Gastroesophageal sphincter (tissue), 4 donors: ENCODE data around the gene PIK3R5. TPM values are rescaled to one million over a fixed set of nuclear protein-coding genes. Genes with fewer than 3 reads are reported as not detected.
A peak's percentile ranks its signal among the peaks of the same experiment; 100 is the strongest.

ENCODE experiments used
- ATAC-seq: fragments of 150-250 bp; one replicate; pipeline ENCODE4 v1.9.1; 2016; ENCODE audit warnings: mild to moderate bottlenecking, moderate library complexity
- H3K27ac ChIP-seq, 4 donors: fragments of 200-600 bp; sonication (generic) in 3 of 4; 1 replicate in 3 of 4; 2 replicates in 1 of 4; pipeline ENCODE4 v1.5.1; 2016 to 2019
- H3K27me3 ChIP-seq: fragments of 200-600 bp; sonication (generic); one replicate; pipeline ENCODE4 v1.5.1; 2019
- H3K36me3 ChIP-seq, 2 donors: fragments of 200-600 bp; sonication (generic); one replicate each; pipeline ENCODE4 v1.5.1; 2019; ENCODE audit warnings: control low read depth in 1 of 2
- H3K4me1 ChIP-seq, 3 donors: fragments of 200-600 bp; sonication (generic); 1 replicate in 2 of 3; 2 replicates in 1 of 3; pipeline ENCODE4 v1.5.1; 2016 to 2019; ENCODE audit warnings: control low read depth in 2 of 3
- H3K4me3 ChIP-seq, 2 donors: fragments of 200-600 bp; sonication (generic); one replicate each; pipeline ENCODE4 v1.5.1; 2019; ENCODE audit warnings: mild to moderate bottlenecking in 1 of 2, moderate library complexity in 1 of 2
- H3K9me3 ChIP-seq, 3 donors: fragments of 200-600 bp; sonication (generic); one replicate each; pipeline ENCODE4 v1.5.1; 2017 to 2019; ENCODE audit warnings: control low read depth in 2 of 3
- EP300 ChIP-seq: sonication (generic); formaldehyde crosslinking; IDR thresholded peaks from one replicate; pipeline ENCODE4 v1.6.1; 2017; ENCODE audit warnings: antibody characterized with exemption, mild to moderate bottlenecking
- POLR2A ChIP-seq, 2 donors: fragments of 450-650 bp; IDR thresholded peaks; one replicate each; pipeline ENCODE4 v1.6.1; 2017; ENCODE audit warnings: antibody characterized with exemption in 2 of 2, mild to moderate bottlenecking in 2 of 2, moderate library complexity in 1 of 2
- POLR2AphosphoS5 ChIP-seq: sonication (generic); formaldehyde crosslinking; IDR thresholded peaks from one replicate; pipeline ENCODE4 v1.6.1; 2017; ENCODE audit warnings: antibody characterized with exemption
- WGBS, 2 donors: methylation state at CpG; one replicate each; pipeline ENCODE4 v1.1.5; 2018; ENCODE audit warnings: low coverage in 1 of 2; 5-methylcytosine and 5-hydroxymethylcytosine counted together
- total RNA-seq, 4 donors: library from RNA; depleted of rRNA; stranded (reverse); fragments of >200 nt; gene quantifications; one replicate each; pipeline ENCODE4 v1.1.0, GENCODE V29; 2016
- TF ChIP-seq, protein P1 (sequence below), 4 experiments: fragments of 200-600 bp in 2 of 4; fragments of 450-650 bp in 2 of 4; sonication (generic) in 1 of 4; IDR thresholded peaks; one replicate each; pipeline ENCODE4 v1.5.1; 2017 to 2019; ENCODE audit warnings: antibody characterized with exemption in 4 of 4, mild to moderate bottlenecking in 2 of 4, moderate library complexity in 2 of 4

PIK3R5 gene
- total RNA-seq, 4 donors from 2014 or later: 8.9 to 13.1 (median 11.9) TPM

DNA sequence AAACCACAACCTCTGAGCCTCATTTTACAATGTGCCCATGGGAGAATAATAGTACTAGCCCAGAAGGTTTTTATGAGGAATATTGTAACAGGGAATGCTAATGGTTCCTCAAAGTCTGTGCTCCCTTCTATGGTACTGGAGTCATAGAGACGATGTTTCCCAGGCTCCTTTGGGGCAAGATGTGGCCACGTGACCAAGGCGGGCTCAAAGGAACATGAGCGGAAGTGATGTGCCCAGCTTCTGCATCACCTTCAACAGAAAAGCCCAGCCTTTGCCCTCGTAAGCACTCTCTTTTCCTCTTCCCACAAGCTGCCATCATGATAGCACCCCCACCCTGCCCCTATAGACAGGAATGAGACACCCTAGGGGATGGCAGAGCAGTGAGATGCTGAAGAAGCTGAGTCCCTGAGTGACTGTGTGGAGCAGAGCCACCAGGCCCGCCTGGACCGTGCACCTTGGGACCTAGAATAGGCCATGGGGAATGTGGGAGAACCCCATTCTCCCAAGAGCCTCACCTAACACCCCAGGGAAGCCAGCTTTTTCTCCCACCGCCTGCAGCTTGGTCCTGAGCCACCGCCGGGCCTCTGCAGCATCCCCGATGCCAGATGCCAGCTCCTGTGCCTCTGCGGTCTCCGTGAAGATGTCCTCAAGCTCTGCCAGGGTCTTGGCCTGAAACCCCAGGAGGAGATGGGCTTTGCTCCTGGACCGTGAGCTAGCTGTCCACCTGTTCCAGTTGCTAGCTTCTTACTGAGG, 75.9 kb downstream of the PIK3R5 start:
- no peaks in the 10 kb centered on the region for H3K9me3 ChIP-seq
- no peaks in the 10 kb centered on the region for H3K27me3 ChIP-seq
- H3K36me3 ChIP-seq: no peaks in the 10 kb centered on the region
- TF ChIP-seq POLR2AphosphoS5: no peak
- TF ChIP-seq POLR2A (IDR thresholded peaks at IDR 0.05): no peak
- no peak for TF ChIP-seq EP300
- TF ChIP-seq, protein P1, sequence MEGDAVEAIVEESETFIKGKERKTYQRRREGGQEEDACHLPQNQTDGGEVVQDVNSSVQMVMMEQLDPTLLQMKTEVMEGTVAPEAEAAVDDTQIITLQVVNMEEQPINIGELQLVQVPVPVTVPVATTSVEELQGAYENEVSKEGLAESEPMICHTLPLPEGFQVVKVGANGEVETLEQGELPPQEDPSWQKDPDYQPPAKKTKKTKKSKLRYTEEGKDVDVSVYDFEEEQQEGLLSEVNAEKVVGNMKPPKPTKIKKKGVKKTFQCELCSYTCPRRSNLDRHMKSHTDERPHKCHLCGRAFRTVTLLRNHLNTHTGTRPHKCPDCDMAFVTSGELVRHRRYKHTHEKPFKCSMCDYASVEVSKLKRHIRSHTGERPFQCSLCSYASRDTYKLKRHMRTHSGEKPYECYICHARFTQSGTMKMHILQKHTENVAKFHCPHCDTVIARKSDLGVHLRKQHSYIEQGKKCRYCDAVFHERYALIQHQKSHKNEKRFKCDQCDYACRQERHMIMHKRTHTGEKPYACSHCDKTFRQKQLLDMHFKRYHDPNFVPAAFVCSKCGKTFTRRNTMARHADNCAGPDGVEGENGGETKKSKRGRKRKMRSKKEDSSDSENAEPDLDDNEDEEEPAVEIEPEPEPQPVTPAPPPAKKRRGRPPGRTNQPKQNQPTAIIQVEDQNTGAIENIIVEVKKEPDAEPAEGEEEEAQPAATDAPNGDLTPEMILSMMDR (IDR thresholded peaks at IDR 0.05): no peak
- no peak overlapping the region for H3K27ac ChIP-seq
- H3K4me3 ChIP-seq: no peak overlapping the region
- 100% methylated on average over 1 to 2 of the region's 14 CpGs for WGBS, 2 donors
- peaks cover 0 to 3% (median 0%) of the 10 kb centered on the region in 3 donors for H3K4me1 ChIP-seq
- ATAC-seq: no peak

DNA sequence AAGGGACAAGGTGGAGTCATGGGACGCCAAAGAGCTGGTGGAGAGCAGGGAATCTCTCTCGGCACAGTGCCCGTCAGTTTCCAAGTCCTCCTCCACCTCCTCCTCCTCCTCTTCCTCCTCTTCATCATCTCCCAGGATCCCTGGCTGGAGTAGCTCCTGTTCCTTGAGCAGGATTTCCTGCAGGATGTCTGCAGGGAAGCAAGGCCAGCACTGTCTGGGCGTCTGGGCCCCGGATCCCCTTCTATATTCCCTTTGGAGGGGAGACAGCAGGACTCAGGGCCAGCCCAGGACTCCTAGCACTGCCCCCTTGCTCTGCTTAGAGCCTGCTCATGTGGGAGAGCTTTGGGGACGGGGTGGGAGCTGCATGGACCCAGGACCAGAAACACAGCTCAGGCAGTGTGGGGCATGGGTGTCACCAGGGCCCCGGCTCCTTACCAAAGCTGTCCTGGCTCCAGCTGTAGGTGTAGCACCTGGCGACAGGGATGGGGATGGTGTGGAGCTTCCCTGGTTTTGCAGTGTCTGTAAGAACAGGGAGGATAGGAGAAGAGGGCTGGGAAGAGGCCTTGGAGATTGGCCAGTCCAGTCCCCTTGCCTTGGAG, 76.7 kb downstream of the PIK3R5 start:
- no peak for ATAC-seq
- 40 to 70% methylated on average over 1 to 2 of the region's 8 CpGs for WGBS, 2 donors
- no peak overlapping the region for H3K27ac ChIP-seq
- TF ChIP-seq EP300 (no peak), POLR2AphosphoS5 (no peak)
- TF ChIP-seq, protein P1 (IDR thresholded peaks at IDR 0.05): no peak
- no peaks in the 10 kb centered on the region for H3K4me1 ChIP-seq
- H3K36me3 ChIP-seq: no peaks in the 10 kb centered on the region
- peaks cover 6% of the 10 kb centered on the region for H3K27me3 ChIP-seq
- H3K4me3 ChIP-seq: no peak overlapping the region
- no peaks in the 10 kb centered on the region for H3K9me3 ChIP-seq

DNA sequence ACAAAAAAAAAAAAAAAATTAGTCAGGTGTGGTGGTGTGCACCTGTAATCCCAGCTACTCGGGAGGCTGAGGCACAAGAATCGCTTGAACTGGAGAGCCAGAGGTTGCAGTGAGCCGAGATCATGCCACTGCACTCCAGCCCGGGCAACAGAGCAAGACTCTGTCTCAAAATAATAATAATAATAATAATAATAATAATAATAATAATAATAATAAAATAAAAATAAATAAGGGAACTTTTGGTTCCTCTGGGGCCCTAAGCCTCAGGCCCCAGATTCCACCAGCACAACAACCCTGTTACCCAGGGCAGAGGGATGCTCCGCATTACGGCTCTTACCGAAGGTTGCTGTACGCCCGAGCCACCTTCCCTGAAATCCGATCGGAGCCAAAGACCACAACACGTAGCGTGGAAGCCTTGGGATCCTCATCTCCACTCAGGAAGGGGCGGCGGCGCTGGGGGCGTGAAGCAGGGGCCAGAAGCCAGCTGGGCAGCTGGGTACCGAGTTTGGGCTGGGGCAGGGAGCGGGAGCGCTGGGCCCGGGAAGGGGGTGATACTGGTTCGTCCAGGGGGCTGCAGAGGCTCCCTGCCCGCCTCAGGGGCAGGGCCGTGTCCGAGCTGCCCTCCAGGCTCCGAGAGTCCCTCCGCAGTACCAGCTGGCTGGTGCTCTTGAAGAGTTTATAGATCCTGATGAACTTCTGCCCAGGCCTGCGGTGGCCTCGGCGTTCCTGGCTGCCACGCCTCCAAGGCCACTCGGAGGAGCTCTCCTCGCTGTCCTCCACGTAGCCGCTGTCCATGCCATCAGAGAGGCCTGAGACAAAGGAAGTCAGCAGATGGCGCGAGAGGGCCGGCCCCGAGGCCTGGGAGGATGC, 77.4 kb downstream of the PIK3R5 start:
- Histone ChIP-seq H3K27ac (no peak overlapping the region), H3K4me1 (no peaks in the 10 kb centered on the region), H3K27me3 (peaks cover 9% of the 10 kb centered on the region), H3K4me3 (no peak overlapping the region), H3K9me3 (no peaks in the 10 kb centered on the region), H3K36me3 (no peaks in the 10 kb centered on the region)
- ATAC-seq: no peak
- WGBS, 2 donors: 92 to 95% methylated on average over 8 to 16 of the region's 39 CpGs
- TF ChIP-seq, protein P1 (IDR thresholded peaks at IDR 0.05): peak in 1 of 4 experiments; percentile 27
- TF ChIP-seq EP300: no peak

DNA sequence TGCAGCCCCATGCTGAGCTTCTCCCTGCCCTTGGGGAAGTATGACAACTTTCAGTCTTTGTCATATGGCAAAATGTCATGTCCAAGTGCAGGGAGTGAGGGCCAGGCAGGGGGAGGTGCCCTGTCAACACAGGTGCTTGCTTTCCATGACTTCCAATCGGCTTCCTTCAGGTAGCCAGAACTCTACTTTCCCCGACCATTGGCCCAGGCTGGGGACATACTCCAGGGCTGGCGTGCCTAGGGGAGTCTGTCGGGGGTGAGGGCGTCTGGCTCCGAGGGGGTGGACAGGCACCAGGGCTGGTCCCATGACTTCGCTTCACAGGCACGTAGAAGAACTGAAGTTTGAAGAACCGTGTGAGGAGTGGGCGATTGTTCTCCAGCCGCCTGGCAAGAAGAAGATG, 78.2 kb downstream of the PIK3R5 start:
- Histone ChIP-seq H3K27me3 (peaks cover 9% of the 10 kb centered on the region), H3K27ac (no peak overlapping the region), H3K36me3 (no peaks in the 10 kb centered on the region), H3K9me3 (no peaks in the 10 kb centered on the region), H3K4me1 (no peaks in the 10 kb centered on the region), H3K4me3 (no peak overlapping the region)
- 86% methylated on average over 9 of the region's 11 CpGs; no CpG with 5 or more reads in 1 of the 2 donors for WGBS, 2 donors
- TF ChIP-seq POLR2AphosphoS5 (no peak), EP300 (no peak), POLR2A (IDR thresholded peaks at IDR 0.05) (no peak)
- TF ChIP-seq, protein P1 (IDR thresholded peaks at IDR 0.05): no peak
- ATAC-seq: no peak
